GM19025 (cell line): ENCODE measurements around the gene AKR1C2.
"Not testable (repeated sequence)": the region's sequence is repeated elsewhere in the genome, so short reads cannot be mapped to it uniquely, and the experiment has no call there.

Experiments
- ATAC-seq: cut with Tn5 transposase; IDR thresholded peaks from one replicate; pipeline ENCODE4 v1.9.1; 2021; ENCODE audit warnings: mild to moderate bottlenecking, low read depth, moderate library complexity; ENCODE audit not compliant: unreplicated experiment

The AKR1C2 gene

DNA sequence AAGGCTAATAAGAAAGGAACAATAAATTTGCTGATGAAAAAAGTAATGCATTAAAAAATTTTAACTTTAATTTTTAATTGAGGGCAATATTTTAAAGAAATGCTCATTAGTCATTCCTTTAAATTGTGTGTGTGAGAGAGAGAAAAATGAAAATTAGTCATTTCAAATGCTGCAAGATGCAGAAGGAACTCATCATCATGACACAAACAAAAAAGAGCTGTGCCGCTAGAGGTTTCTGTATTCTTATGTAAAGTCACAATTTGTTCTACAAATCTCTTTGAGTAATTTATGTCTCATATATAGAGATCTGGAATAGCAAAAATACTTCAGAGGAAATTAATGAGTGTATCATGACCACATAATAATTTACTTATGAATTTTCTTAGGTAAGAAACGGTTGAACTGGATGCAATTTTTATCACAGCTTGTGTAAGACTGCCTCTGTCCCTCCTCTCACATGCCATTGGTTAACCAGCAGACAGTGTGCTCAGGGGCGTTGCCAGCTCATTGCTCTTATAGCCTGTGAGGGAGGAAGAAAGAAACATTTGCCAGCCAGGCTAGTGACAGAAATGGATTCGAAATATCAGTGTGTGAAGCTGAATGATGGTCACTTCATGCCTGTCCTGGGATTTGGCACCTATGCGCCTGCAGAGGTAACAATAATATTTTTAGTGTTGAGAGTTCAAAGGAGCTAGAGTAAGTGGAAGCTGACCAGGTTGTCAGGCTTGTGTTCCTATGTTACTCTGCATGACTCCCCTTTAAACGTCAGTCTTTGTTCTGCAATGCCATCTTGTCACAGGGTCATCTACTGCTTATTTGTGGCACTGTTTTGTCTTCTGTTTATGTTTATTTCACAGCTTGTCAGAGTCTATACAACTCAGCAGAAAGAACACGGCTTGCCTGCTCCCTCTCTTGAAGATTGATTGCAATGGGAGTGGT, 40.5 kb downstream of the AKR1C2 start, which contains the start of gene AKR1C1:
Gene AKR1C1, plus strand, starts transcription at position 540 of the 939 bp plus-strand sequence. Its CDS starts 30 bp downstream, at position 570.
- not testable (repeated sequence) for ATAC-seq

DNA sequence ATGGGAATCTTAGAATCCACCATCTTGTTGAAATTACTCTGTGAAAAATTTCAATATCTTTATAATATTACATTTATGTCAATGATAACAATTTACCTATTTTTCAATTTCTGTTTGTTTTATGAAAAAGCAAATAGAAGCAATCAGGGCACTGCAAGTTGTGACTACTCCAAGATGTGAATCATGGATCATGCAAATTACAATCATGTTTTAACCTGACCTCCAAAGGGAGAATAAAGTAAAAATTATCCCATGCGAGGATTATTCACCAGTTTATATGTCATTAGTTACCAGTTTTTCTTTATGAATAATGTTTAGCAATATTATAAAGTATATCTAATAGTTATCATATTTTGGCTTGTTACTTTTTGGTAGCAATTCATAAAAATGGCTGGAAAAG, 41.3 kb downstream of the AKR1C2 start:
- ATAC-seq, result not testable (repeated sequence)

DNA sequence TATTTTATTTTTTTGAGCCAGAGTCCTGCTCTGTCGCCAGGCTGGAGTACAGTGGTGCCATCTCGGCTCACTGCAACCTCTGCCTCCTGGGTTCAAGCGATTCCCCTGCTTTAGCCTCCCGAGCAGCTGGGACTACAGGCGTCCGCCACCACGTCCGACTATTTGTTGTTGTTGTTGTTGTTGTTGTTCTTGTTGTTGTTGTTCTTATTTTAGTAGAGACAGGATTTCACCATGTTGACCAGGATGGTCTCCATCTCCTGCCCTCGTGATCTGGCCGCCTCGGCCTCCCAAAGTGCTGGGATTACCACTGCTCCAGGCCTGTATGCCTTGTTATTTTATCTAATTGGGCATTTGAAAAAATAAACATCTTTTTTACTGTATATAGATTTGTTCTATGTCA, 42.1 kb downstream of the AKR1C2 start:
- ATAC-seq, result not testable (repeated sequence)

DNA sequence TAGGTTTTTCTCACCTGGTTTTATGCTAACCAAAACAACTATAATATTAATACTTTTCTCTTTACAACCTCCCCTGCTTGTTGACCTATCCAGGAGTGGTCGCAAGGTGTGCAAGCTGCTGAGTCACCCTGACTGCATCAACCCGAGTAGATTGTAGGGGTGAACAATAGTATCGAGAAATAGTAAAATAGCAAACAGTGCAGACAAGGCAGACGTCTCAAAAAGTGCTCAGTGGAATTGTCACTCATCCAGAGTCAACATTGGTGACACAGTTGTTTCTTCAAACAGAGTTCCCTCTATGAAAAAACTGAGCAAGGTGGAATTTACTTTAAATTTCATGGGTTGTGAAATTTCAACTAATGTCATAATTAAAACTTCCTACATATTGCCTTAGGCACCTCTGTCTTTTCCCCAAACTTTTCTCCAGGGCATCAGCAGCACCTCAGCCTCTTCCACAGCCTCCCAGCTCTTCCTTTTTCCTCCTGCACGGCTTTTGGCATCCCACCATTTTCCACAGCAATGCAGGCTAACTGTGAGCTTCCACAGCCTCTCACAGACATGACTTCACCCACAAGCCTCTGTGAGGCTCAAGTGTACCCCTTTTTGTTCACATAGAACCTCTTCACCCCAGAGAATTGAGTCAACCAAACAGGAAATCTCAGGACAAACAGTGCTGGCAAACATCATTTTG, 46.6 kb downstream of the AKR1C2 start:
- ATAC-seq, result not testable (repeated sequence)

DNA sequence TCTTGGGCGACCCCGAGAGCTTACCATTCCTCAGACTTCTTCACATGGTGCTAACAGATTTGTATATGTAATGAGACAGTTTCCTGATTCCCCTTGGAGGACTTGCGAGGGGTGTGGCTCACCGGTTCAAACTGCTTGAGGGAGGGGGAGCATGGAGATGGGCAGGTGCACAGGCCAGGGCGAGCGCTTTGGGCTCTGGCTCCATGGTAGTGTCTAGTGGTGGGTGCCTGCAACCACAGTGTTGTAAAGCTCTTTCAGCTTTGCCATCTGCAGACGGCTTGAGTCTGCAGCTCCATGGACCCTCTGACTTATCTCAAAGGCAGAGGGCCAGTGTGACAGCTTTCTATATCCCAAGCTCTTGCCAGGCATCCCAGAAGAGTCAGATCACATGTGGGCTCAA, 47.6 kb downstream of the AKR1C2 start:
- ATAC-seq, result not testable (repeated sequence)

DNA sequence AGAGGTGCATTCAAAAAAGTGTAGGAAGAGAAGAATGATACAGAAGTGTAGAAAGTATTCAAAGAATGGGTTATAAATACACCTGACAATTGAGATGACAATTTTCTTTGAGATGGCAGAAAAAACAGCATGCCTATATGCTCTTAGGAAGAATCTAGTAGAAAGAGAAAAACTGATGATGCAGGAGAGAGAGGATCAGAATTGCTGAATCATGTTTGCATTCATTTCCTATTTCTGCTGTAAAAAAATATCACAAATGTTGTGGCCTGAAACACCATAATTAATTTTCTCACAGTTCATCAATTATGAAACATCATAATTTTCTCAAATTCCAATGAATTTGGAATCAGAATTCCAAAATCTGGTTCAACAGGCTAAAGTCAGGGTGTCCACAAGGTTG, 50.3 kb downstream of the AKR1C2 start:
- ATAC-seq, result no peak

DNA sequence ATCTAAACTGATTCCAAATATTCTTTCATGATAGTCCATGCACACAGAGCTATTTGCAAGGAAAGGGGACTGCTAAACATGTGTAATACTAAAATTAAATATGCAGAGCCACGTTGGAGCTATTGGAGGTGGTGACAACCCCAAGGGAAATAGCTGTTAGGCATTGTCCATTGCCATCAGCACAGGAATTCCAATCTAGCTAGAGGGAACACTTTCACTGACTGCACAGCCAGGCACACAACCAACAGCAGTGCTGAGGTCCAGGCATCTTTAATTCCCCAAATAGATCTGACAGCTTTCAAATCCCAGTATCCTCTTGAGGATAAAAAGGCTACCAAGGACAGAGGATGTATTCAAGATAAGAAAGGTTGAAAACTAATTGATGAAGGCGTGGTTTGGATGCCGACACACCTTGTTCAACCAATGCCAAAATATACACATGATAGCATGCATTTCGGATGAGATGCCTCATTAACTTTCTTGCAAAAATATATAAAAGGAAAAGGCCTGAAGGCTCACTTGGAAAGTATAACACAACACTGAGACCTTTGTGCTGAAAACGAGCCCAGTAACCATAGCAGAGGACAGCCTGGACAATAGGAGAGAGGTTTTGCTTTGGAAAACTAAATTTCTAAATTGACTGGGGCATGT, 52.0 kb downstream of the AKR1C2 start:
- not testable (repeated sequence) for ATAC-seq

DNA sequence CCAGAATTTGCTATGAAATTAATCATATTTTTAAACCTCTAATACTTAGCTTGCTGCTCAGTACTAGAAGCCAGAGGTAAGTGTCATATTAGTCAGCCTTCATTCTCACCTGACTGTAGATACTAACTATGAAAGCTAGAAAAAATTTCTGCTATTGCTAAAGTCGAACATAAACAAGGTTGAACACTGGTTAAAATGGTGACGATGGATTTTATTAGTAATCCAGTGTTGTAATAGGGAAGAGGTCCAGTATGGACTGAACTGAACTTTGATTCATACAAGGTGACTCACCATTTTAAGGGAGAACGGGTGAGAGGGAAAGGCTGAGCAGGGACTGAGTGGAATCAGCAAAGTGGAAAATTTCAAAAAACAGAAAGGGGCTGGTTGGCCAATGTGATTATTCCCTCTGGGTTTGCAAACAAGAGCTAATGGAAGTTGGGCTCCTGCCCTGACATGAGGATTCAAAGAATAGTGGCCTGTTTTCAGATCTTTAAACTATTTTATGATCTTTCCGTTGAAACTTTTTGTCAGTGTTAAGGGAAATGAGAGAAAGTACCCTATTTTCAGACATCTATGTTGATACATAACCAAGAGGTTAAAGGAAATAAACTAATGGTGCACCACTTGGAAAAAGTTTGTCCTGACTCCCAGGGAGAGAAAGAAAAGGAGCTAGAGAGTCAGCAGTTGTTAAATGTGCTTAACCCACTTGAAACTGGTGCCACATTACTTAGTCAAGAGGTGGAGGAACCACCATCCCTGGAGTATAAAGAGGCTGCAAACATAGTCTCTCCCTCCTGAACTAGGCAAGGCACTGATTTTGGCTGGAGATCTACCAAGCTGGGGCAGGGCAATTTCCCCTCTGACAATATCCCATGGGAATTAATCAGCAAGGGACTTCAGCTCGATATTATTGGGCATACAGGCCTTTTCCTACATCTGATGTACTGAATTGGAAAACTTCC, 55.7 kb downstream of the AKR1C2 start:
- ATAC-seq, result no peak

DNA sequence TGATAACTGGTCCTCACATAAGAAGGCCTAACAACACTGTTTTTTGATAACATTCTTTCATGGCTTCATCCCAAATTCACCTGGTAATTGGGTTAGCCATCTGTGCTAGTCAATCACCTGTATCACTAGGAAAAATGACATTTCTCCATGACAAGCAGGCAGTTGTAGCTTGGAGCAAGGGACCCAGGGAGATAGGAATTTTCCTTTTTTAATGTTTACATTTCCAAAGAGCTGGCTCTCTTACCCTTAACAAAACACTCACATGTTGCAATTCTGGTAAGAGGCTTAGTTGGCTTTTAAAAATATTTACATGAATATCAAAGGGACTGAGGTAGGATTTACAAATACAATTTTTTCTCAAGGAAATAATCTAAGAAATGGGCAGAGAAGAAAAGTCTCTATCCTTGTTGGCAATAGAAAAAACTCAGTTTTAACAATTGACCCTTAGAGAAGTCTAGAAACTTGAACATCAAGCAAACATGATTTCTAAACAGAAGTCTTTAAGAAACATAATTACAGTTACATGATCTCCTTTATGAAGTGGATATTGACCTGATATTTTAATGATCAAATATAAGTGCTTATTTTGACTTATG, 56.5 kb downstream of the AKR1C2 start:
- no peak for ATAC-seq

DNA sequence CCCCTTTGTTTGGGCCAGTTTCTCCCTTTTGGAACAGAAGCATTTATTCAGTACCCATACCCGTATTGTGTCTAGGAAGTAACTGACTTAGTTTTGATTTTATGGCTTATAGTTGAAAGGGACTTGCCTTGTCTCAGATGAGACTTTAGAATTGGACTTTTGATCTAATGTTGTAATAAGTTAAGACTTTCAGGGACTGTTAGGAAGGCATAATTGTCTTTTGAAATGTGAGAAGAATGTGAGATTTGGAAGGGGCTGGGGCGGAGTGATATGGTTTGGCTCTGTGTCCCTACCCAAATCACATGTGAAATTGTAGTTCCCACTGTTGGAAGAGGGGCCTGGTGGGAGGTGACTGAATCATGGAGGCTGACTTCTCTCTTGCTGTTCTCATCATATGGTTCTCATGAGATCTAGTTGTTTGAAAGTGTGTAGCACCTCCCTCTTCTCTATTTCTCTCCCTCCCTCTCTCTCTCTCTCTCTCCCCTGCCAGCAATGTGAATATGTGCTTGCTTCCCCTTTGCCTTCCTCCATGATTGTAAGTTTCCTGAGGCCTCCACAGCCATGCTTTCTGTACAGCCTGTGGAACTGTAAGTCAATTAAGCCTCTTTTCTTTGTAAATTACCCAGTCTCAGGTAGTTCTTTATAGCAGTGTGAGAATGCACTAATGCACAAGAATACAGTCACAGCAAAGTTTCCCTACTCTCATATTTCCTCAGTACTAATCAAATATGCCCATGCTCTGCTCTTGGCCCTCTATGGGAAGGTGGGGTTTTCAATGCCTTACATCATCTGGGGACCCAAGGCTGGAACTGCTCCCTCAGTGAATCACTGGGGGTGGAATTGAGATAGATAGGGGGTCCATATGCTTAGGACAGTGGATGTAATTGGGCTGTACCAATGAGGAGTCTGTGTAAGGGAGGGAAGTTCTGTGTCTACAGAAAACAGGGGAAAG, 57.6 kb downstream of the AKR1C2 start:
- ATAC-seq, result no peak

DNA sequence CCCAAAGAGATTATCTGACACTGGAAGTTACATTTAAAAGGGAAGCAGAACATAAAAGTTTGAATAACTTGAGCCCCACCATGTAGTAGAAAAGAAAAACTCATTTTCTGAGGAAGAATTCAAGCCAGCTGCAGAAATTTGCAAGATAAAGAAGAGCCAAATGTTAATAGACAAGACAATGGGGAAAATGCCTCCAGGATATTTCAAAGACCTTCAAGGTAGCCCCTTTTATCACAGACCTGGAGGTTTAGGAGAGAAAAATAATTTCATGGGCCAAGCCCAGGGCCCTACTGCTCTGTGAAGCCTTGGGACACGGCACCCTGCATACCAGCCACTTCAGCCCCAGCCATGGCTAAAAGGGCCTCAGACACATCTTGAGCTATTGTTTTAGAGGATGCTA, 58.8 kb downstream of the AKR1C2 start:
- no peak for ATAC-seq

DNA sequence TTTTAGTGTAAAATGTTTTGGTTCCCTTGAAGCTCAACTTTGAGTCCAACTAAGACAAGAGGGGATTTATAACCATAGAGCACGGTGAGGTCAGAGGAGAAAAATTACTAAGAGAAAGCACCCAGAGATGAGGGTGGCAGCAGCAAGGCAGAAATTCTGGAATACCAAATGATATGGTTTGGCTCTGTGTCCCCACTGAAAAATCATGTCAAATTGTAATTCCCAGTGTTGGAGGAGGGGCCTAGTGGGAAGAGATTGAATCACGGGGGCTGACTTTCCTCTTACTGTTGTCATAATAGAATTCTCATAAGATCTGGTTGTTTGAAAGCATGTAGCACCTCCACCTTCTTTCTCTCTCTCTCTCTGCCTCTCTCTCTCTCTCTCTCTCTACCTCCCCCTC, 59.8 kb downstream of the AKR1C2 start:
- ATAC-seq, result no peak

DNA sequence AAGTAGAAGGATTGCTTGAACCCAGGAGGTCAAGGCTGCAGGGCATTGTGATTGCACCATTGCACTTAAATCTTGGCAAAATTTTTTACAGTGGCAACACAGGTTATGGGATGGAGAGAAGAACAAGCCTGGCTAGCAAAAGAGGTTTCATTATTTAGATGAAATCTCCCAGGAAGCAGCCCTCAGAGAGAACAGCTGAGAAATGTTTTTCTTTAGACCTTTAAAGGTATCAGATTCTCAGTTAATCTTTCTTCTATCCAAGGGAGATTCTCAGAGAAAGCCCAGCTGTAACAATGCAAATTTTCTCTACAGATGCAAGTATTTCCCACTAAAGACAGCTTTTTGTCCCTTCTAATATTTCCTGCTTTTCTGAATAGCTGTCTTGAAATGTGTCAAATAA, 60.2 kb downstream of the AKR1C2 start:
- not testable (repeated sequence) for ATAC-seq

DNA sequence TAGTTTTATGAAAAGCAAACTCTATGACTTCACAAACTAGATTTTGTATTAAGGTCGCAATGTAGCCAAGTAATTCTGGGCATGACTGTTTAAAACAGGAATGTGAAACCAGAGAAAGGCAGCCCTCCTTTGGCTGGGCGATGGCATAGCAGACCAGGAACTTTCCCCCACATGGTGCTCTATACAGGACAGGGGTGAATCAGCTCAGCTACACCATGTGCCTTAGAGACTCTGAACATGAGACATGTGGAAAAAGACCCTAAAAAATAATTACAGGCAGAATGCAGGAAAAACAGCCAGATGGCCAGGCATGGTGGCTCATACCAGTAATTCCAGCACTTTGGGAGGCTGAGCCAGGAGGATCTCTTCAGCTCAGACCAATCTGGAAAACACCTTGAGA, 60.7 kb downstream of the AKR1C2 start:
- ATAC-seq, result not testable (repeated sequence)

DNA sequence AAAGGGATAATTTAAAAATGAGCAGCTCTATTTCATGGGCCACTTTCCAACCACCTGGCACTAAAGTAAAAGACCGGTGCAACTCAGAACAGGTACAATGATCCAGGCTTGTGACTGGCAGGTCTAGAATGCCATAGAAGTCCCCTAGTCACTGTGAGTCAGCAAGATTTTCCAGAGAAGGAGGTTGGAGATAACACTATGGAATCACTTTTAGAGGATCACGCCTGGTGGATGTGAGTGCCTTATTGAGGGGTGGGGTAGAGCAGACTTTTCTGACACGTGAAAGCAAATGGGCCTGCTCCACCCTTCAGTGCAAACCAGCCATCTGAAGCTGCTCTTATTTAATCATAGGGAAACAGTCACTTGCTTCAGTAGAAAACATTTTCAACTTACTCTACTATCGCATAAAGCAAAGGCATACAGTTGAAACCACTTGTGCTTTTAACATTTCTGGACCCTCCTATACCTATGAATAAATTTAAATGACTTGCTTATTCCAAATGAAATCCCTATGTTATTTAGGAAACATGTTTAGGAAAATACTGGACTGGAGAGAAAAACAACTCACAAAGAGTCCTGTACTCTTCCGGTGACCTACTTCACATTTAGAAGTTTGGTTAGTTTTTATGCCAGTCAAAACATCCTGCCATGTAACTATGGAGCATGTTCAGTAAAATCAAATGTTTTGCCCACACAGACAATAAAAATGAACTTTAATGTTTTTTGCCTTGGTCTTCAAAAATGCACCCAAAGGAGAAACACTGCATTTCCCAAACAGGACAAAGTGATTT, 61.9 kb downstream of the AKR1C2 start:
- no peak for ATAC-seq

DNA sequence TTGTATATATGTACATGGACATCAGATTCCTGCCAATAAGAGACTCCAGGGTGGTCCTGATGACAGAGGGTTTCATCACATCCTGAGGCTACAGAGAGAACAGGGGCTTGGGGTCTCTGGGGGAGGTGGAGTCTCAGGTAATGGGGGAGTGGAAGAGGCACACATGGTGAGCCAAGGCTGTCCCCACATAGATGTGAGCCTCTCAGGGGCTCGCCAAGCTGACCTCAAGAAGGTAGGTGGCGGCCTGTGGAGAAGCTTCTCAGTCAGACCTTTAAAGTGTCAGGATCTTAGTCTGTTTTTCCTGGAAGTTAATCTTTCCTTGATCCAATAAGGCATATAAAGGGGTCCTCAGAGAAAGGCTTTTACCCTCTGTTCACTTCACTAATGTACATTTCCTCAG, 62.7 kb downstream of the AKR1C2 start:
- not testable (repeated sequence) for ATAC-seq

DNA sequence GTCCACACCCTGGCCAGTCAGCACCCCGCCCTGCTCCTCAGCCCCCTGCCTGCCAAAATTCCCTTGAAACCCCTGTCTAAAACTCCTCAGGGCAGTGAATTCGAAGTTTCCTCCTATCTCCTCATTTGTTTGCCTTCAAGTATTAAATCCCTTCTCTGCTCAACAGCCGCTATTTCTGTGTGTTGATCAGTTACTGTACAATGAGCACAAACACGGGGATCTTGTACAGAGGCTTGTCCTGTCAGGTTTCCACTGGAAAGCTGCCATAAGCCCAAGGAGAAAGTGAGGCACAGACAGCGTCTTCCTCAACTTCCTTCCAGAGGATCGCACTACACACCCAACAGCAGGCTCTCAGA, 63.6 kb downstream of the AKR1C2 start:
- ATAC-seq, result not testable (repeated sequence)
